ENCODE results near the gene SLC9A6. TPM values are rescaled to one million over a fixed set of nuclear protein-coding genes. Genes with fewer than 3 reads are reported as not detected.

Gene SLC9A6
- total RNA-seq, 5 donors from 2014 or later (not counting 1 experiment from before 2014, with no cell fraction given) = 15.5 to 23.9 (median 17.3) TPM

GRCh38 chrX:136030303-136031191, 45.3 kb downstream of the SLC9A6 start:
- ChIA-PET CTCF (interaction anchor here (0.6 to 3.1 kb wide), 4 partner anchors 48 to 132 kb away, joined by 3 to 22 read pairs (median 4); no protein-coding TSS in a partner anchor), POLR2A (no interaction called here)
- Histone ChIP-seq H3K27me3 (replicated peaks in 1 of 2; ENCODE audit: control insufficient read depth in 2 of 2, extremely low read depth in 1 of 2, insufficient read depth in 2 of 2, low read length in 1 of 2) (no peaks in the 10 kb centered on the region), H3K4me1 (ENCODE audit: control insufficient read depth in 1 of 2, extremely low read depth in 1 of 2, insufficient read depth in 2 of 2, low read length in 2 of 2) (no peaks in the 10 kb centered on the region), H3K4me3 (ENCODE audit: control insufficient read depth in 1 of 2, extremely low read depth in 1 of 2, low read length in 1 of 2) (no peak overlapping the region), H3K27ac (ENCODE audit: low read length) (no peak overlapping the region), H3K36me3 (ENCODE audit: control insufficient read depth in 2 of 2, extremely low read depth in 1 of 2, insufficient read depth in 1 of 2, low read length in 1 of 2) (peaks cover 0 to 20% of the 10 kb centered on the region in 2 donors), H3K9me3 (no peaks in the 10 kb centered on the region)
- WGBS (ENCODE audit: insufficient coverage) = no CpG with 5 or more reads among the region's 9 CpGs
- Mint-ChIP-seq H3K9me3 (no peaks in the 10 kb centered on the region), H3K4me3 (no peak overlapping the region), H3K27me3 (peaks cover 0 to 10% of the 10 kb centered on the region in 2 donors), H3K36me3 (peaks cover 17% of the 10 kb centered on the region), H3K27ac (no peak overlapping the region), H3K4me1 (no peaks in the 10 kb centered on the region)
- ATAC-seq (replicated peaks in 1 of 4) = no peak
- DNase-seq = no peak

- CTCF ChIA-PET = interaction anchor here in 1 of 2 donors (0.7 kb wide), 1 partner anchor 49 kb away, joined by 3 read pairs; no protein-coding TSS in a partner anchor
- POLR2A ChIA-PET = no interaction called here
- Histone ChIP-seq H3K27ac (ENCODE audit: low read length) (no peak overlapping the region), H3K9me3 (no peaks in the 10 kb centered on the region), H3K27me3 (replicated peaks in 1 of 2; ENCODE audit: control insufficient read depth in 2 of 2, extremely low read depth in 1 of 2, insufficient read depth in 2 of 2, low read length in 1 of 2) (no peaks in the 10 kb centered on the region), H3K4me3 (ENCODE audit: control insufficient read depth in 1 of 2, extremely low read depth in 1 of 2, low read length in 1 of 2) (no peak overlapping the region), H3K36me3 (ENCODE audit: control insufficient read depth in 2 of 2, extremely low read depth in 1 of 2, insufficient read depth in 1 of 2, low read length in 1 of 2) (peaks cover 0 to 17% of the 10 kb centered on the region in 2 donors), H3K4me1 (ENCODE audit: control insufficient read depth in 1 of 2, extremely low read depth in 1 of 2, insufficient read depth in 2 of 2, low read length in 2 of 2) (no peaks in the 10 kb centered on the region)
- Mint-ChIP-seq H3K36me3 (peaks cover 17% of the 10 kb centered on the region), H3K27me3 (peaks cover 0 to 10% of the 10 kb centered on the region in 2 donors), H3K27ac (no peak overlapping the region), H3K4me3 (no peak overlapping the region), H3K9me3 (no peaks in the 10 kb centered on the region), H3K4me1 (no peaks in the 10 kb centered on the region)
- WGBS (ENCODE audit: insufficient coverage) = no CpG with 5 or more reads among the region's 5 CpGs
- DNase-seq (no peak), ATAC-seq (replicated peaks in 1 of 4) (no peak)
Measured at GRCh38 chrX:136031626-136032025, 46.4 kb downstream of the SLC9A6 start.

DNA sequence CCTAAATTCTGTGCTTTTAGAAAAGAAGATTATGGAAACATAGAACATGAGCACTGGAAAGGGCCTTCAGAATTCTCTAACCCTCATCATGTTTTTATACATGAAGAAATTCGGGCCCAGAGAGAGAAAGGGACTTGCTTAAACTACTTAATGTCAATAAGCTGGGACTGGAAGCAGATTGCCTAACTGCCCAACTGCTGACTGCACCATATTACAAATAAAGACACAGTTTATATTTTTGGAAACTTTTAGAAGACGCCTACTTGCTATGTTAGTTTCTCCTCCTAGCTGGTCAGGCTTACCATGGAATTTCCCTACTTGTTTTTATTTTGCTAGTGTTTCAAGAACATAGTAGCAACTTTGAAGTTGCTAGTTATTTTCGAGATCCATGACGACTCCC, 47.1 kb downstream of the SLC9A6 start:
- H3K27ac Mint-ChIP-seq = no peak overlapping the region
- peaks cover 0 to 10% of the 10 kb centered on the region in 2 donors for H3K27me3 Mint-ChIP-seq
- H3K27ac ChIP-seq (ENCODE audit: low read length) = no peak overlapping the region
- H3K4me3 ChIP-seq (ENCODE audit: control insufficient read depth in 1 of 2, extremely low read depth in 1 of 2, low read length in 1 of 2) = no peak overlapping the region
- DNase-seq (no peak), ATAC-seq (replicated peaks in 1 of 4) (no peak)
- no CpG with 5 or more reads among the region's 4 CpGs for WGBS (ENCODE audit: insufficient coverage)
- no peaks in the 10 kb centered on the region for H3K4me1 ChIP-seq (ENCODE audit: control insufficient read depth in 1 of 2, extremely low read depth in 1 of 2, insufficient read depth in 2 of 2, low read length in 2 of 2)
- no peak overlapping the region for H3K4me3 Mint-ChIP-seq
- peaks cover 0 to 17% of the 10 kb centered on the region in 2 donors for H3K36me3 ChIP-seq (ENCODE audit: control insufficient read depth in 2 of 2, extremely low read depth in 1 of 2, insufficient read depth in 1 of 2, low read length in 1 of 2)
- no peaks in the 10 kb centered on the region for H3K27me3 ChIP-seq (replicated peaks in 1 of 2; ENCODE audit: control insufficient read depth in 2 of 2, extremely low read depth in 1 of 2, insufficient read depth in 2 of 2, low read length in 1 of 2)
- H3K9me3 Mint-ChIP-seq = no peaks in the 10 kb centered on the region
- POLR2A ChIA-PET = no interaction called here
- CTCF ChIA-PET = no interaction called here
- H3K9me3 ChIP-seq = no peaks in the 10 kb centered on the region
- no peaks in the 10 kb centered on the region for H3K4me1 Mint-ChIP-seq
- H3K36me3 Mint-ChIP-seq = peaks cover 17% of the 10 kb centered on the region

- Mint-ChIP-seq H3K36me3 (peaks cover 17% of the 10 kb centered on the region), H3K9me3 (no peaks in the 10 kb centered on the region), H3K27ac (no peak overlapping the region), H3K27me3 (peaks cover 0 to 5% of the 10 kb centered on the region in 2 donors), H3K4me3 (no peak overlapping the region), H3K4me1 (no peaks in the 10 kb centered on the region)
- ChIA-PET CTCF (interaction anchor here in 1 of 2 donors (0.6 kb wide), 1 partner anchor 19 kb away, joined by 3 read pairs; no protein-coding TSS in a partner anchor), POLR2A (no interaction called here)
- no peaks in the 10 kb centered on the region for H3K27me3 ChIP-seq (replicated peaks in 1 of 2; ENCODE audit: control insufficient read depth in 2 of 2, extremely low read depth in 1 of 2, insufficient read depth in 2 of 2, low read length in 1 of 2)
- DNase-seq = no peak
- ATAC-seq (replicated peaks in 1 of 4) = no peak
- no CpG with 5 or more reads among the region's 1 CpG for WGBS (ENCODE audit: insufficient coverage)
- no peak overlapping the region for H3K27ac ChIP-seq (ENCODE audit: low read length)
- no peaks in the 10 kb centered on the region for H3K9me3 ChIP-seq
- no peaks in the 10 kb centered on the region for H3K4me1 ChIP-seq (ENCODE audit: control insufficient read depth in 1 of 2, extremely low read depth in 1 of 2, insufficient read depth in 2 of 2, low read length in 2 of 2)
- peaks cover 0 to 14% of the 10 kb centered on the region in 2 donors for H3K36me3 ChIP-seq (ENCODE audit: control insufficient read depth in 2 of 2, extremely low read depth in 1 of 2, insufficient read depth in 1 of 2, low read length in 1 of 2)
- H3K4me3 ChIP-seq (ENCODE audit: control insufficient read depth in 1 of 2, extremely low read depth in 1 of 2, low read length in 1 of 2) = no peak overlapping the region
Measured at GRCh38 chrX:136034668-136035067, 49.4 kb downstream of the SLC9A6 start.

DNA sequence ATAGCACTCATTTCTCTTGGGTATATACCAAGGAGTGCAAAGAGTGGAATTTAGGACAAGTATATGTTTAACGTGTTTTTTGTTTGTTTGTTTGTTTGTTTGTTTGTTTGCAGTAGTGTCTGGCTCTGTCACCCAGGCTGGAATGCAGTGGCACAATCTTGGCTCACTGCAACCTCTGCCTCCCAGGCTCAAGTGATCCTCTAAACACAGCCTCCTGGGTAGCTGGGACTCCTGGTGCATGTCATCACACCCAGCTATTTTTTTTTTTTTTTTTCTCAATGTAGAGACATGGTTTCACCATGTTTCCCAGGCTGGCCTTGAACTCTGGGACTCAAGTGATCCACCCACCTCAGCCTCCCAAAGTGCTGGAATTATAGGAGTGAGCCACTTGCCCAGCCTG, 50.4 kb downstream of the SLC9A6 start:
- Mint-ChIP-seq H3K9me3 (no peaks in the 10 kb centered on the region), H3K36me3 (peaks cover 15% of the 10 kb centered on the region), H3K4me1 (no peaks in the 10 kb centered on the region), H3K27me3 (peaks cover 0 to 1% of the 10 kb centered on the region in 2 donors), H3K27ac (no peak overlapping the region), H3K4me3 (no peak overlapping the region)
- H3K27me3 ChIP-seq (replicated peaks in 1 of 2; ENCODE audit: control insufficient read depth in 2 of 2, extremely low read depth in 1 of 2, insufficient read depth in 2 of 2, low read length in 1 of 2) = no peaks in the 10 kb centered on the region
- no peak overlapping the region for H3K27ac ChIP-seq (ENCODE audit: low read length)
- no peaks in the 10 kb centered on the region for H3K9me3 ChIP-seq
- H3K36me3 ChIP-seq (ENCODE audit: control insufficient read depth in 2 of 2, extremely low read depth in 1 of 2, insufficient read depth in 1 of 2, low read length in 1 of 2) = peaks cover 0 to 5% of the 10 kb centered on the region in 2 donors
- DNase-seq = no peak
- ChIA-PET CTCF (interaction anchor here (0.6 kb wide), 3 partner anchors 173 to 1016 kb away, joined by 3 to 4 read pairs (median 4); partner anchors contain the start of gene HTATSF1 (in 1 of the 2)), POLR2A (interaction anchor here (0.6 to 0.8 kb wide), 2 partner anchors 174 to 645 kb away, joined by 3 to 4 read pairs; no protein-coding TSS in a partner anchor)
- no peaks in the 10 kb centered on the region for H3K4me1 ChIP-seq (ENCODE audit: control insufficient read depth in 1 of 2, extremely low read depth in 1 of 2, insufficient read depth in 2 of 2, low read length in 2 of 2)
- no CpG with 5 or more reads among the region's 1 CpG for WGBS (ENCODE audit: insufficient coverage)
- H3K4me3 ChIP-seq (ENCODE audit: control insufficient read depth in 1 of 2, extremely low read depth in 1 of 2, low read length in 1 of 2) = no peak overlapping the region
- ATAC-seq (replicated peaks in 1 of 4) = no peak

GRCh38 chrX:136039485-136039884, 54.2 kb downstream of the SLC9A6 start:
- Histone ChIP-seq H3K36me3 (ENCODE audit: control insufficient read depth in 2 of 2, extremely low read depth in 1 of 2, insufficient read depth in 1 of 2, low read length in 1 of 2) (peaks cover 0 to 9% of the 10 kb centered on the region in 2 donors), H3K9me3 (no peaks in the 10 kb centered on the region), H3K4me1 (ENCODE audit: control insufficient read depth in 1 of 2, extremely low read depth in 1 of 2, insufficient read depth in 2 of 2, low read length in 2 of 2) (no peaks in the 10 kb centered on the region), H3K4me3 (ENCODE audit: control insufficient read depth in 1 of 2, extremely low read depth in 1 of 2, low read length in 1 of 2) (no peak overlapping the region), H3K27ac (ENCODE audit: low read length) (no peak overlapping the region), H3K27me3 (replicated peaks in 1 of 2; ENCODE audit: control insufficient read depth in 2 of 2, extremely low read depth in 1 of 2, insufficient read depth in 2 of 2, low read length in 1 of 2) (no peaks in the 10 kb centered on the region)
- ChIA-PET CTCF (interaction anchor here (0.5 to 1.1 kb wide), 3 partner anchors 11 to 227 kb away, joined by 3 to 5 read pairs (median 4); no protein-coding TSS in a partner anchor), POLR2A (no interaction called here)
- Mint-ChIP-seq H3K27ac (no peak overlapping the region), H3K36me3 (peaks cover 12% of the 10 kb centered on the region), H3K4me3 (no peak overlapping the region), H3K27me3 (peaks cover 0 to 4% of the 10 kb centered on the region in 2 donors), H3K9me3 (no peaks in the 10 kb centered on the region), H3K4me1 (no peaks in the 10 kb centered on the region)
- no peak for ATAC-seq (replicated peaks in 1 of 4)
- DNase-seq = no peak

Measured in T-cell (primary cell).